ENCODE data around the gene ACAP2.

The ACAP2 gene

DNA sequence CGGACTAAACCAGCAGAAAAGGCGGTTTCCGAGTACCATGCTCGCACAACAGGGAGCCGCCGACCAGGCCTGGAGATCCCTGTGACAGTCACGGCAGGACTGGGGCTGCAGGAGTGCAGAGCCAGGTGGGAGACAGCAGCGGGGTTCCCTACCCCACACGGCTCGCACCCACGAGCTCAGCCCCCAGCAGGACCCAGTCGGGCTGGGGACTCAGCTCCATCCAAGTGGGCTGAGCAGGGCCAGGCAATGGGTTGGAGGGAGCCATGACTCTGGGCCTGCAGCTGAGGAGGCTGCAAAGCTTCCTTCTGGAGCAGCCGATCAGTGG lies 187.7 kb downstream of the ACAP2 start:
- DNase-seq (ENCODE audit: low read depth in 1 of 2, low spot score in 1 of 2), result no peak
- Histone ChIP-seq H3K27ac (replicated peaks) (no peak overlapping the region), H3K27me3 (ENCODE audit: insufficient read depth, poor library complexity, severe bottlenecking) (no peaks in the 10 kb centered on the region), H3K4me3 (replicated peaks; ENCODE audit: insufficient read depth, low read length) (no peak overlapping the region)
- TF ChIP-seq, protein P1, sequence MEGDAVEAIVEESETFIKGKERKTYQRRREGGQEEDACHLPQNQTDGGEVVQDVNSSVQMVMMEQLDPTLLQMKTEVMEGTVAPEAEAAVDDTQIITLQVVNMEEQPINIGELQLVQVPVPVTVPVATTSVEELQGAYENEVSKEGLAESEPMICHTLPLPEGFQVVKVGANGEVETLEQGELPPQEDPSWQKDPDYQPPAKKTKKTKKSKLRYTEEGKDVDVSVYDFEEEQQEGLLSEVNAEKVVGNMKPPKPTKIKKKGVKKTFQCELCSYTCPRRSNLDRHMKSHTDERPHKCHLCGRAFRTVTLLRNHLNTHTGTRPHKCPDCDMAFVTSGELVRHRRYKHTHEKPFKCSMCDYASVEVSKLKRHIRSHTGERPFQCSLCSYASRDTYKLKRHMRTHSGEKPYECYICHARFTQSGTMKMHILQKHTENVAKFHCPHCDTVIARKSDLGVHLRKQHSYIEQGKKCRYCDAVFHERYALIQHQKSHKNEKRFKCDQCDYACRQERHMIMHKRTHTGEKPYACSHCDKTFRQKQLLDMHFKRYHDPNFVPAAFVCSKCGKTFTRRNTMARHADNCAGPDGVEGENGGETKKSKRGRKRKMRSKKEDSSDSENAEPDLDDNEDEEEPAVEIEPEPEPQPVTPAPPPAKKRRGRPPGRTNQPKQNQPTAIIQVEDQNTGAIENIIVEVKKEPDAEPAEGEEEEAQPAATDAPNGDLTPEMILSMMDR (IDR thresholded peaks at IDR 0.05; ENCODE audit: insufficient read depth, low read length), result no peak
- TF ChIP-seq POLR2AphosphoS5 (IDR thresholded peaks at IDR 0.05; ENCODE audit: low read depth), result no peak
- TF ChIP-seq, protein P2, sequence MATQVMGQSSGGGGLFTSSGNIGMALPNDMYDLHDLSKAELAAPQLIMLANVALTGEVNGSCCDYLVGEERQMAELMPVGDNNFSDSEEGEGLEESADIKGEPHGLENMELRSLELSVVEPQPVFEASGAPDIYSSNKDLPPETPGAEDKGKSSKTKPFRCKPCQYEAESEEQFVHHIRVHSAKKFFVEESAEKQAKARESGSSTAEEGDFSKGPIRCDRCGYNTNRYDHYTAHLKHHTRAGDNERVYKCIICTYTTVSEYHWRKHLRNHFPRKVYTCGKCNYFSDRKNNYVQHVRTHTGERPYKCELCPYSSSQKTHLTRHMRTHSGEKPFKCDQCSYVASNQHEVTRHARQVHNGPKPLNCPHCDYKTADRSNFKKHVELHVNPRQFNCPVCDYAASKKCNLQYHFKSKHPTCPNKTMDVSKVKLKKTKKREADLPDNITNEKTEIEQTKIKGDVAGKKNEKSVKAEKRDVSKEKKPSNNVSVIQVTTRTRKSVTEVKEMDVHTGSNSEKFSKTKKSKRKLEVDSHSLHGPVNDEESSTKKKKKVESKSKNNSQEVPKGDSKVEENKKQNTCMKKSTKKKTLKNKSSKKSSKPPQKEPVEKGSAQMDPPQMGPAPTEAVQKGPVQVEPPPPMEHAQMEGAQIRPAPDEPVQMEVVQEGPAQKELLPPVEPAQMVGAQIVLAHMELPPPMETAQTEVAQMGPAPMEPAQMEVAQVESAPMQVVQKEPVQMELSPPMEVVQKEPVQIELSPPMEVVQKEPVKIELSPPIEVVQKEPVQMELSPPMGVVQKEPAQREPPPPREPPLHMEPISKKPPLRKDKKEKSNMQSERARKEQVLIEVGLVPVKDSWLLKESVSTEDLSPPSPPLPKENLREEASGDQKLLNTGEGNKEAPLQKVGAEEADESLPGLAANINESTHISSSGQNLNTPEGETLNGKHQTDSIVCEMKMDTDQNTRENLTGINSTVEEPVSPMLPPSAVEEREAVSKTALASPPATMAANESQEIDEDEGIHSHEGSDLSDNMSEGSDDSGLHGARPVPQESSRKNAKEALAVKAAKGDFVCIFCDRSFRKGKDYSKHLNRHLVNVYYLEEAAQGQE (IDR thresholded peaks at IDR 0.05; ENCODE audit: insufficient replicate concordance, low read depth), result no peak
- TF ChIP-seq GABPA (IDR thresholded peaks at IDR 0.05; ENCODE audit: low read depth), result no peak
- TF ChIP-seq SPI1 (IDR thresholded peaks at IDR 0.05; ENCODE audit: borderline replicate concordance, low read depth), result no peak

DNA sequence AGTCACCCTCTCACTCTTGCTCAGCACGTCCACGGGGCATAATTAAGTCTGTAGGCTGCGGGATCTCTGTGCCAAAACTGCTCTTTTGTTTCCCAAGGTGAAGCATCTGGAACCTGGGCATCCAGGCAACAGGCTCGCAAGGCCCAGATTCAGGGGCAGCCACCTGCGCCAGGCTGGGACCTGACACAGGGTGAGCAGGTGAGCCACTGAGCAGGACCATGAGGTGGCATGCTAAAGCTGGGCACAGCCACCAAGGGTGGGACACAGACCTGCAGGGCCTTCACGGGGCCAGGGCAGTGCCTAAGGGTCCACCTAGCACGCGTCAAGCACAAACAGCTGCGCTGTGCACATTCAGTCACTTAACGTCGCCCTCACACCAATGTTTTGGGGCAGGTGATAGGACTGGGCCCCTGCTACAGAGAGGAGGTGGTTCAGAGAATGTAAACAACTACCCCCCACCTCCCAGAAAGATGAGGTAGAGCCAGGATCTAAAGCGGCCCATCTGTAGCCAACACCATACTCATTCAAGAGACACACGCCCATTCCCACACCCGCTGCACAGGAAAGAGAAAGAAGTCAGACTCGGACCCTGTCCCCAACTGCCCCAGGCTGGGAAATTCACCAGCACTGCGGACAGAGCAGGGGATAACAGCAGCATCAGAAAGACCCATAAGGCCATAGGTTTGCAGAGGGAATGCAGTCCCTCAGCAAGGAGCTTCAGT lies 188.2 kb downstream of the ACAP2 start:
- Histone ChIP-seq H3K4me3 (replicated peaks; ENCODE audit: insufficient read depth, low read length) (no peak overlapping the region), H3K27me3 (ENCODE audit: insufficient read depth, poor library complexity, severe bottlenecking) (no peaks in the 10 kb centered on the region), H3K27ac (replicated peaks) (no peak overlapping the region)
- TF ChIP-seq SPI1 (IDR thresholded peaks at IDR 0.05; ENCODE audit: borderline replicate concordance, low read depth), result no peak
- TF ChIP-seq, protein P1 (IDR thresholded peaks at IDR 0.05; ENCODE audit: insufficient read depth, low read length), result no peak
- DNase-seq (ENCODE audit: low read depth in 1 of 2, low spot score in 1 of 2), result no peak

DNA sequence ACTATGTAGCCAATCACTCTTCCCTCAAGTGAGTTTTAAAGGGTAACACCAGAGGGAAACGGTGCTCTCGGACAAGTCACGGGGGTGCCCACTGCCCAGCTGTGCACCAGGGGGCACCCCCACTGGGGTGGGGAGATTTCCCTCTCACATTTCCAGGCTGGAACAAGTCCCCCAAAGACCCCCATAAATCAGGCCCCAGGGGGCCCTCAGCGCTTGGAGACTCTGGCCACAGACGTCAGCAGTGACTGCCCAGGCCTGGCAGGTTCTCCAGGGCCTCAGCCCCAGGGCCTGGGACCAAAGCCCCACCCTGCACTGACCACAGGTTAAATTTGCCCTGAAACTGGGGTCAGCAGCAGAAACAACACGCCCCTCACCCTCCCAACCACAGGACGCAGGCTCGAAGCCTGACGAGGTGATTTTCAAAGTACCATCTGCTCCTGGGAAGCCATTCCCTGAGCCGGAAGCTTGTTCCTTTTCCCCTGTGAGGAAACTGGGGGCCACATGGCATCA lies 188.8 kb downstream of the ACAP2 start:
- no peaks in the 10 kb centered on the region for H3K27me3 ChIP-seq (ENCODE audit: insufficient read depth, poor library complexity, severe bottlenecking)
- TF ChIP-seq, protein P1 (IDR thresholded peaks at IDR 0.05; ENCODE audit: insufficient read depth, low read length), result no peak
- TF ChIP-seq POLR2AphosphoS5 (IDR thresholded peaks at IDR 0.05; ENCODE audit: low read depth) (no peak), SPI1 (IDR thresholded peaks at IDR 0.05; ENCODE audit: borderline replicate concordance, low read depth) (no peak), GABPA (IDR thresholded peaks at IDR 0.05; ENCODE audit: low read depth) (no peak)
- TF ChIP-seq, protein P2 (IDR thresholded peaks at IDR 0.05; ENCODE audit: insufficient replicate concordance, low read depth), result no peak
- H3K4me3 ChIP-seq (replicated peaks; ENCODE audit: insufficient read depth, low read length), result no peak overlapping the region
- no peak for DNase-seq (ENCODE audit: low read depth in 1 of 2, low spot score in 1 of 2)
- H3K27ac ChIP-seq (replicated peaks), result no peak overlapping the region
